ENCODE measurements around the gene PCSK4.

DNA sequence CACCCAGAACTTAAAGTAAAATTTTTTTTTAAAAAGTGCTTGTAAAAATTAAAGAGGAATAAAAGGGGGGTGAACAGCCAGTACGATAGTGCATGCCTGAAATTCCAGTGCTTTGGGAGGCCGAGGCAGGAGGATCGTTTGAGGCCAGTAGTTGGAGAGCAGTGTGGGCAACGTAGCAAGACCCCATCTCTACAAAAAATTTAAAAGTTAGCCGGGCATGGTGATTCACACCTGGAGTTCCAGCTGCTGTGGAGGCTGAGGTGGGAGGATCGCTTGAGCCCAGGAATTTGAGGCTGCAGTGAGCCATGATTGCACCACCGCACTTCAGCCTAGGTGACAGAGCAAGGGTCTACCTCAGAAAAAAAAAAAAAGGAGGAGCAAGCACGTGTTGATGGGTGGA, 14.9 kb upstream of the PCSK4 start:
- TF ChIP-seq, protein P1, sequence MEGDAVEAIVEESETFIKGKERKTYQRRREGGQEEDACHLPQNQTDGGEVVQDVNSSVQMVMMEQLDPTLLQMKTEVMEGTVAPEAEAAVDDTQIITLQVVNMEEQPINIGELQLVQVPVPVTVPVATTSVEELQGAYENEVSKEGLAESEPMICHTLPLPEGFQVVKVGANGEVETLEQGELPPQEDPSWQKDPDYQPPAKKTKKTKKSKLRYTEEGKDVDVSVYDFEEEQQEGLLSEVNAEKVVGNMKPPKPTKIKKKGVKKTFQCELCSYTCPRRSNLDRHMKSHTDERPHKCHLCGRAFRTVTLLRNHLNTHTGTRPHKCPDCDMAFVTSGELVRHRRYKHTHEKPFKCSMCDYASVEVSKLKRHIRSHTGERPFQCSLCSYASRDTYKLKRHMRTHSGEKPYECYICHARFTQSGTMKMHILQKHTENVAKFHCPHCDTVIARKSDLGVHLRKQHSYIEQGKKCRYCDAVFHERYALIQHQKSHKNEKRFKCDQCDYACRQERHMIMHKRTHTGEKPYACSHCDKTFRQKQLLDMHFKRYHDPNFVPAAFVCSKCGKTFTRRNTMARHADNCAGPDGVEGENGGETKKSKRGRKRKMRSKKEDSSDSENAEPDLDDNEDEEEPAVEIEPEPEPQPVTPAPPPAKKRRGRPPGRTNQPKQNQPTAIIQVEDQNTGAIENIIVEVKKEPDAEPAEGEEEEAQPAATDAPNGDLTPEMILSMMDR (conservative IDR thresholded peaks at IDR 0.05 in 1 of 2, IDR thresholded peaks at IDR 0.05 in 1 of 2; ENCODE audit: extremely low read depth in 1 of 2, insufficient read depth in 1 of 2, low read depth in 1 of 2, low read length in 2 of 2): no peak
- TF ChIP-seq EZH2 (IDR thresholded peaks at IDR 0.05; ENCODE audit: borderline replicate concordance, low read length): no peak

Data from mammary epithelial cell (primary cell).